CD4-positive, alpha-beta T cell treated with Interleukin-12 subunit alpha and Interleukin-12 subunit beta, for 1 hour (primary cell): ENCODE results near the gene CAMSAP1.

ENCODE experiments used
- DNase-seq: peaks from one replicate; pipeline ENCODE4 v3.0.0-alpha.2; 2020

The CAMSAP1 gene

DNA sequence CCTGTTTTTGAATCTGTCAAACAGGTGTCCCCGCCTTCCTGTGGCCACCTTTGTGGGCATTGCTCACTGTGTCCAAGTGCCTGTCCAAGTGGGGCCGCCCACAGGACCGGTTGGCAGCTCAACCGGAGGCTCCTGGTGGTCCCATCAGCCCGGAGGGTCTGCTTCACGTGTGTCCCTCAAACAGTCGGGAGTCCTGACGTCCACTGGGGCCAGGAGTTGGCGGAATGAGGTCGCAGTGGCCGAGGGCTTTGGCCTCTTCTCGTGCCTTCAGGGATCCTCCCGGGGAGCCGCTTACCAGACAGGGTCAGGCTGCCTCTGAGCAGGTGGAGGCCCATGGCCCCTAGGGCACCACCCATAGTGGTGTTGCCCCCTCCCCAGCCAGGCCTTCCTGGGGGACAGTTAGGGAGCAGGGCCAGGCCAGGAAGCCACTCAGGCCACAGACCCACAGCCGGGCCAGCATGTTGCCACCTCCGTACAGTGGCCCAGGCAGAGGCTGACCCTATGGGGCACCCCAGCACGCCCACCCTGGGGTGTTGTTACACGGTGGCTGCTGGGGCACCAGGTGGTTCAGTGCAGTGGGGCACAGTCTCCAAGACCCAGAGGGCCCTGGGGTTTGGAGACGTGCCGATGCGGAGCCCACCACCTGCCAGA, 135.8 kb downstream of the CAMSAP1 start:
- no peak for DNase-seq

DNA sequence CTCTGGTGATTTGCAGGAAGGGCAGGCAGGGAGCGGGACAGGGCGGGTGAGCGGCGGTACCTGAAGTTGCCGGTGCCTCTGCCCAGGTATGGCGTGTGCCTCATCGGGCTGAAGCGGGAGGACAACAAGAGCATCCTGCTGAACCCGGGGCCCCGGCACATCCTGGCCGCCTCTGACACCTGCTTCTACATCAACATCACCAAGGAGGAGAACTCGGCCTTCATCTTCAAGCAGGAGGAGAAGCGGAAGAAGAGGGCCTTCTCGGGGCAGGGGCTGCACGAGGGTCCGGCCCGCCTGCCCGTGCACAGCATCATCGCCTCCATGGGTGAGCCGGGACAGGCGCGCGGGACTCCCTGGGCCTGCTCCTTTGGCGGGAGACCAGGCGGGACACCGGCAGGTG, 136.6 kb downstream of the CAMSAP1 start:
- no peak for DNase-seq

DNA sequence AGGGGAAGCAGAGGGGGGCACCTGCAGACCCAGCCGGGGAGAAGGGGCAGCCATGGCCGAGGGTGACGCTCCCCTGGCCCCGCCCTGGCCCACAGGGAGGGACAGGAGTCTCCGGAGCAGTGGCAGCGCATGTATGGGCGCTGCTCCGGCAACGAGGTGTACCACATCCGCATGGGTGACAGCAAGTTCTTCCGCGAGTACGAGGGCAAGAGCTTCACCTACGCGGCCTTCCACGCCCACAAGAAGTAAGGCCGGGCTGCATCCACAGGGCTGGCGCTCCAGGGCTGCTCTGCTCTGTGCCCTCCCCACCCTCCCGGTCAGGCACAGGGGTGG, 137.2 kb downstream of the CAMSAP1 start:
- DNase-seq, result no peak

DNA sequence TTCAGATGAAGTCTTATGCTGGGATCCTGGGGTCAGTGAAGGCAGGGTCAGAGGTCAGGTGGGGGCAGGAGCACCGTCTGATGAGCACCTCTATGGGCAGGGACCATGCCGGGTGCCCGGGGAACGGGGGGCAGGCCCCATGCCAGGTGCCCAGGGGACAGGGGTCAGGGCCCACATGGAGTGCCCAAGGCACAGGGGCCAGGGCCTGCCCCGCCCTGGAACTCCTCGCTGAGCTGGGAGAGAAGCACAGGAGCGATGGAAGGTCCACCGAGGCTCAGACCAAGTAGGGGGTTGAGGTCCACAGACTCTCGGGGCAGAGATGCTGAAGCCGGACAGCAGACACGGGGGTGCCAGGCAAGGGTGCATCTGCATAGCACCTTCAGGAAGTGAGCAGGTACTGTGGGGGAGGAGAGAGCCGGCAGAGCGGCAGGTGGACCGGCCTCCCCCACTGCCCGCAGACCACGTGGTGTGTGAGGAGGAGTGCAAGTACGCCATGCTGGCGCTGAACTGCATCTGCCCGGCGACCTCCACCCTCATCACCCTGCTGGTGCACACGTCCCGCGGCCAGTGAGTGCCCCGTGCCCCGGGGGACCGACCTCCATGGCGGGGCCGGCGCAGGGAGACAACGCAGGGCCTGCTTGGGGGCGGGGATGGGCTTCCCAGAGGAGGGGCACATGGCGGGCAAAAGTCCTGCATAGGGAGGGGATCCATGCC, 137.7 kb downstream of the CAMSAP1 start:
- no peak for DNase-seq

DNA sequence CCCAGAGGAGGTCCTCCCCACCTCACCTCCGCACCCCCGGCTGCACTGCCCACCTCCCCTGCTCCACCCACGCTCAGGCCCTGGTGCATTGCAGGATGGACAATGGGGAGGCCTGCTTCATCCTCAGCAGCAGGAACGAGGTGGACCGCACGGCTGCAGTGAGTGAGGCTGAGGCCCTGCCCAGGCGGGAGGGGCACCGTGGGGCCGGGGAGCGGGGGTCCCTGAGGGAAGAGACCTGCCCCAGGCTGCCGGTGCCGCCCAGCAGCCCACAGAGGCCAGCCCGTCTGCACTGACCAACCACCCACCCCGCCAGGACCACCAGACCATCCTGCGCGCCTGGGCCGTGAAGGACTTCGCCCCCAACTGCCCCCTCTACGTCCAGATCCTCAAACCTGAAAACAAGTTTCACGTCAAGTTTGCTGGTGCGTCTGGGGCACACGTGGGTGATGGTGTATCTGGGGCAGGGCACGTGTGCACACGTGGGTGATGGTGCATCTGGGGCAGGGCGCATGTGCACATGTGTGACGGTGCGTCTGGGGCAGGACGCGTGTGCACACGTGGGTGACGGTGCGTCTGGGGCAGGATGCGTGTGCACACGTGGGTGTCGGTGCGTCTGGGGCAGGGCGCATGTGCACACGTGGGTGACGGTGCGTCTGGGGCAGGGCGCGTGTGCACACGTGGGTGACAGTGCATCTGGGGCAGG, 138.7 kb downstream of the CAMSAP1 start:
- DNase-seq, result no peak

DNA sequence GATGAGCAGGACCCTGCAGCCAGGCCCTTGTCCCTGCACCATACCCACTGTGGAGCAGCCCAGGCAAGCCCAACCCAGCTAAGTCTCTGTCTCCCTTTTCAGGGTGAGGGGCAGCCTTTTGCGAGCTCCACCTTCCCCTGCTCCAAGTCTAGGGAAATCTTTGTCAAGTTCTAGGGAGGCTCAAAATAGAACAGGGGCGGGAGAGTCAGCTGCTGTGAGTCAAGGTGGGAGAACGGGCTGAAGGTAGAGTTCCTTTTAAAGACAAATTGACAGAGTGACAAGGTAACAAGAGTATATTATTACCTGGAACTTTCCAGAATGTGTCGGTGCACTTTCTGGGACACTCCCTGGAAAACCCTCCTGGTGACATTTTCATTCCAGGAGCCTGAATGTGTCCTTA, 140.6 kb downstream of the CAMSAP1 start:
- no peak for DNase-seq

DNA sequence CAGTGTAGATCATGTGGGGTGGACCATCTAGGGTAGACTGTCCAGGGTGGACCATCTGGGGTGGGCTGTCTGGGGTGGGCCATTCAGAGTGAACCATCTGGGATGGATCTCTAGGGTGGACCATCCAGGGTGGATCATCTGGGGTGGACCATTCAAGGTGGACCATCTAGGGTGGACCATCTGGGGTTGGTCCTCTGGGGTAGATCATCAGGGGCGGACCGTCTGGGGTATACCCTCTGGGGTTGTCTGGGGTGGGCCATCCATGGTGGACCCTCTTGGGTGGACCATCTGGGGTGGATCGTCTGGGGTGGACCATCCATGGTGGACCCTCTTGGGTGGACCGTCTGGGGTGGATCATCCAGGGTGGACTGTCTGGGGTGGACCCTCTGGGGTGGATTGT, 141.1 kb downstream of the CAMSAP1 start:
- no peak for DNase-seq

DNA sequence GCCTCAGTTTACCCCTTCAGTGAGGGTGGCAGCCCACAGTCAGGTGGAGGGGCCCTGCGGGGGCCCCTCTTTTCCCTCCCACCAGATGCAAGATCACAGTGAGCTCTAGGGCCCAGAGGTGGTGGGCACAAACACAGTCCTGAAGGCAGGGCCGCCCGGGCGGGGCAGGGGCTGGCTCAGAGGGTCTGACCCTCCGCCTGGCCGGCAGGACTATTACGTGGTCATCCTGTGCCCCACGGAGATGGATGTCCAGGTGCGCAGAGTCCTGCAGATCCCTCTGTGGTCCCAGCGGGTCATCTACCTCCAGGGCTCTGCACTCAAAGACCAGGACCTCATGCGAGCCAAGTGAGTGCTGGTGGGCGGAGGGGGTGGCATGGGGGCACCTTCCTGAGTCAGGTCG, 141.9 kb downstream of the CAMSAP1 start:
- no peak for DNase-seq

DNA sequence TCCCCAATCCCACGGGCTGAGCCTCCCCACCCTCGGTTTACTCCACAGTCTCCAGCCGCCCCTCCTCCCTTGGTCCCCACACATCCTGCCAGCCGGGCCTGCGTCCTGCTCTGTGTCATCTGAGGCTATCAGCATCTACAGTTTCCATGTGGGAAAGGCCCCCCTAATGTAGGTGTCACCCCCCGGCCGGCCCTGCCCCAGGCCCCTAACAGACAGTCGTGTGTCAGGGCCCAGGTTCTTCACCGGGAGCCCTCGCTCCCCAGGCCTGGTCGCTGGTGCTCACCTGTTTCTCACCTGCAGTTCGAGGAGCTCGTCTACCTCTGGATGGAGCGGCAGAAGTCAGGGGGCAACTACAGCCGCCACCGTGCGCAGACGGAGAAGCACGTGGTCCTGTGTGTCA, 142.6 kb downstream of the CAMSAP1 start:
- no peak for DNase-seq

DNA sequence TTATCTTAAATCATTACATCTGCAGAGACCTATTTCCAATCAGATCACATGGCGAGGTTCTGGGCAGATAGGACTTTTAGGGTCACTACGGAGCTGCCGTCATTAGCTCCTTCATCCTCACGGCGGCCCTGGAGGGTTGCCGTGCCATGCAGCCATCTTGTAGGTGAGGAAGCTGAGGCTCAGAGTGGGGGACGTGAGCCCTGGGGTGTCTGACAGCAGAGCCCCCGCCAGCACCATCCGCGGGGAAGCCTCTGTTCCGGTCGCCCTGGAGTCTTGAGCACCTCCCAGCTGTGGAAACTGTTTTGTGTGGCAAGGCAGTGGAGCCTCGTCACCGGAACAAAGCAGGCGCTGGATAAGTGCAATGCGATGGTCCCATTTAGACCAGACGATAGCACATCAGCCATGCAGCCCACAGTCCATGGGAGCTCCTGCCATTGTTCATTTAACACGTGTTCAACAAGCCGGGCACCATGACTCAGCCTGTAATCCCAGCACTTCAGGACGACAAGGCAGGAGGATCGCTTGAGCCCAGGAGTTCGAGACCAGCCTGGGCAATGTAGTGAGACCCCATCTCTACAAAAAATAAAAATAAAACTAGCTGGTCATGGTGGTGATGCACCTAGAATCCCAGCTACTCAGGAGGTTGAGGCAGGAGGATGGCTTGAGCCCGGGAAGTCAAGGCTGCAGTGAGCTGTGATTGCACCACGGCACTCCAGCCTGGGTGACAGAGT, 143.5 kb downstream of the CAMSAP1 start:
- no peak for DNase-seq

DNA sequence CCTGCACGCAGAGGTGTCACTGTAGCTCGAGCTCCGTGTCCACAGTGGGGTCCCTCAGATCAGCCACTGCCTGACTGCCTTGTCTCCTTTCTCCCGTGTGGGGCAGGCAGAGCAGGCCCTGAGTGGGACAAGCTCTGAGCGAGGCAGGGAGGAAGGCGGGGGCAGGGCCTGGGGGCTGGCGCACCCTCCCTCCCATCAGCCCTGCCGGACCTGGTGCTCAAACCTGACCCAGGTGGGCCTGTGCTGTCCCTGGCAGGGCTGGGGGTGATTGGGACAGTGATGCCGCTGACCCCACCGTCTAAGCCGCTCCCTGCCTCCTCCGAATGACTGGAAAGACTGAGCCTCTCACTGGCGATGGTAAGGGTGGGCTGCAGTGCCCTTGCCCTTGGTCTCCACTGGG, 144.4 kb downstream of the CAMSAP1 start:
- no peak for DNase-seq

DNA sequence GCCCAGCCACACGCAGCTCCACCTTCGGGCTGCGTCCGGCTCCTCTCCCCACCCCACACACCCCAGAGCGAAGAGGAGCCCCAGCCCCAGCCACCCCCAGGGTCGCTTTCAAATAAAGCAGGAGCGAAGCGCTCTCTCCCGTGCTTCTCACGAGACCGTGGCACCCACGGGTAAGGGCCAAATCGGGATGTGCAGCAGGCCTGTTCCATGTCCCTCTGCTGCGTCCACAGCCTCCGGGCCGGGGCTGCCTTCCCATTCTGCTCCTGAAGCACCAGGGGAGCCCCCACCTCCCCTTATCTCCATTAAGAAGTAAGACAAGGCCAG, 145.5 kb downstream of the CAMSAP1 start:
- DNase-seq, result no peak

DNA sequence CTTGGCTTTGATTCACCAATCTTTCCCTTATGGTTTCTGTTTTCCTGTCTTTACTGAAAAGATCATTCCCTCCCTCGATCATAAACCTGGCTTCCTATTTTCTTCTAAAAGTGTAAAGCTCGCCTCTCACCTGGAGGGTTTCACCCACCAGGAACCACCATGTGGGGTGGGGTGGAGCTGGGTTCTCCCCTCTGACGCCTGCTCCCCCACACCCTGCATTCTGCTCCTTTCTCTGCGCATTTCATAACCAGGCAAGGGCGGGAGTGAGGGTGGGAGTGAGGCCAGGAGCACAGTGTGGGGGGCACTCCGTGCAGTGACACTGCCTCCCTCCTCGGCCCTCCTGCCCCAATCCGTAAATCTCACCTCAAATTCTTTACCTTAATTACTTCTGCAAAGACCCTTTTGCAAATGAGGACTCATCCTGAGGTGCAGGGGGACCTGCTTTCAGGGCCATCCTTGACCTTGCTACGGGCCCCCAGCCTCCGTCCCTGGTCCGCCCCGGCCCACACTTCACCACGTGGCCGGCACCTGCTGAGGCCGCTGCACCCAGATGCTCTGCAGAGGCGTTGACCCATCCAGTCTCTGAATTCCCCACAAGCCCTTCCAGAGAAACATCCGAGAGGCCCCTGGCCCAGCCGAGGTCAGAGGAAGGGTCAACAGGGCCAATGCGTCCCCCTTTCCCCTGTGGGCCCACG, 146.0 kb downstream of the CAMSAP1 start:
- no peak for DNase-seq

DNA sequence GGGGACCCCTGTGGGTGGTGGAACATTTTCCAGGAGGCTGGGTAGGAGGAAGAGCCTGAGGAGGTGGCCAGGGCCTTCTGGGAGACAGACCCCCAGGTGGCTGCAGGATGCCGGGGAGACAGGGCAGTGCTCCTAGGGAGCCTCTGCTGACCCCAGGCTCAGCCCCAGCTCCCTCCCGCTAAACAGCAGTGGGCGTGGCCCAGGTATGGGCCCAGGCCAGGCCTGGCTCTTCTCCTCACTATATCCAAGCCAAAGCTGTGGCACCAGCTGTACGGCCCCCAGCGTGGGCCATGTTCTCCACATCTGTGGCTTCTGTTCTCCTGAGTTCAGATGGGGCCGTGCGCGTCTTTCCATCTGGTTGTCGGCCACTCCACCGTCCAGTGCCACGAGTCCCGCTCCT, 146.9 kb downstream of the CAMSAP1 start:
- no peak for DNase-seq

DNA sequence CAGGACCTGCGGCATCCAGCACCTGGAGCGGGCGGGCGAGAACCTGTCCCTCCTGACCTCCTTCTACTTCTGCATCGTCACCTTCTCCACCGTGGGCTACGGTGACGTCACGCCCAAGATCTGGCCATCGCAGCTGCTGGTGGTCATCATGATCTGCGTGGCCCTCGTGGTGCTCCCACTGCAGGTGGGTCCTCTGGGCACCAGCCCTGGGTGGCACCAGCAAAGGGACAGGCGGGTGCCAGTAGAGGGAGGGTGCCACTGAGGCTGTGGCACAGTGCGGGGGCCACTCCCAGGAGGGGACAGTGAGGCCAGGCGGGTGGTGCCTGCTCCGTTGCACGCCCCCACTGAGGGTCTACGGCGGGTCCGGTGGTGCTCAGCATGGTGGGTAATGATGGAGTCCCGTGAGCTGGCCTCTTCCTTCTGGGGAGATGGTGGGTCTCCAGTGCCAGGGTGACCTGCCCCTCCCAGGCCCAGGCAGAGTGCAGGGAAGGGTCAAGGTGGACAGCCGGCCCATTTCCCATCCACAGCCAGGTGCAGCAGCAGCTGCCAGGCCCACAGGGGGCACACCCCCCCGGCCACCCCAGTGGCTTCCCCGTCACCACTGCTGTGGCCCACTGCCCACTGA, 147.6 kb downstream of the CAMSAP1 start:
- DNase-seq, result no peak

DNA sequence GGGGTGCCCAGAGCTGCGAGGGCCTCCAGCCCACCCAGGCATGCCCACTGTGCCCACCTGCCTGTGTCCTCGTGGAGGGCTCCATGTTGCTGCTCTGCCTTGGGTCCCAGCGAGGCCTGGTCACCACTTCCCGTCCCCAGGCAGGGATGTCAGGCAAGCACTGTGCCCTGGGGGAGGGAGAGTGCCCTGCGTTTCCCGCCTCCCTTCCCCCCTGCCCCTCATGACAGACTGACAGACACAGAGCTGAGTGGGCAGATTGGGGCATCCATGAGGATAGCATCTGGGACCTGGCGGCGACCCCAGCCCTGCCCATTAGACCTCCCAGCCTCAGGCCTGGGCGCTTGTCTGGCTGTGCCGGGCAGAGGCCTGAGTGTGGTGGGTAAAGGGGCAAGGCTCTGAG, 148.5 kb downstream of the CAMSAP1 start:
- DNase-seq, result no peak
